ENCODE results near the gene PLB1. TPM values are rescaled to one million over a fixed set of nuclear protein-coding genes. Genes with fewer than 3 reads are reported as not detected.
"Not testable (repeated sequence)": the region's sequence is repeated elsewhere in the genome, so short reads cannot be mapped to it uniquely, and the experiment has no call there.

Gene PLB1
- polyA plus RNA-seq, 1 donor: 3.2 TPM

DNA sequence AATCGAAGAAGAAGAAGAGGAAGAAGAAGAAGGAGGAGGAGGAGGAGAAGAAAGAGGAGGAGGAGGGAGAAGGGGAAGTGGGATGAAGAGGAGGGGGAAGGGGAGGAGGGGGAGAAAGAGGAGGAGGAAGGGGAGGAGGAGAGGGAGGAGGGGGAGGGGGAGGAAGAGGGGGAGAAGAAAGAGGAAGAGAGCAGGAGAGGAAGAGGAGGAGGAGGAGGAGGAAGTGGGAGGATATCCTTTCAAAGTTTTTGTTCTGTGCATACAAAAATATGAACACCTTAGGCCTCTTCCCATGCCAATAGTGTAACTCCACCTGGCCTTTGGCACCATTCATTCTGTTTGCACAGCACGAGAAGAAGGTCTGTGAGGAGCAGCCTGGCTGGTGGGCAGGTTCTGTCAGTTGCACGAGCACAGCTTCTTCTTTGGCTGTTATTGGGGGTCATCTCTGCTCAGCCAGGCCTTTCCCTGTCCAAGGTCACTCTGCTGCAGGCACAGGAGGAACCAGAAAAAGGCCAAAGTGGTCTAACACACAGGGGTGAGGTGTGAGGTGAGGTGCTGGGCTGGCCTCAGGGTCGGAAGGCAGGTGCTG is 25.8 kb upstream of the PLB1 start:
- WGBS (ENCODE audit: insufficient coverage, low lambda C conversion rate): 82% methylated on average over 1 of the region's 4 CpGs
- no peaks in the 10 kb centered on the region for H3K9me3 ChIP-seq (ENCODE audit: control insufficient read depth, low read depth, low read length)
- H3K27me3 ChIP-seq (ENCODE audit: control insufficient read depth, insufficient read depth, low read length): no peaks in the 10 kb centered on the region
- H3K4me3 ChIP-seq (ENCODE audit: low read length): no peak overlapping the region
- peak in 1 of 2 donors; percentile 69 for DNase-seq
- H3K36me3 ChIP-seq (ENCODE audit: control insufficient read depth, insufficient read depth, low read length): no peaks in the 10 kb centered on the region
- peaks cover 18% of the 10 kb centered on the region for H3K4me1 ChIP-seq (ENCODE audit: control insufficient read depth, insufficient read depth, low read length)
- peak overlapping the region; percentile 47 for H3K27ac ChIP-seq (ENCODE audit: low read length)

DNA sequence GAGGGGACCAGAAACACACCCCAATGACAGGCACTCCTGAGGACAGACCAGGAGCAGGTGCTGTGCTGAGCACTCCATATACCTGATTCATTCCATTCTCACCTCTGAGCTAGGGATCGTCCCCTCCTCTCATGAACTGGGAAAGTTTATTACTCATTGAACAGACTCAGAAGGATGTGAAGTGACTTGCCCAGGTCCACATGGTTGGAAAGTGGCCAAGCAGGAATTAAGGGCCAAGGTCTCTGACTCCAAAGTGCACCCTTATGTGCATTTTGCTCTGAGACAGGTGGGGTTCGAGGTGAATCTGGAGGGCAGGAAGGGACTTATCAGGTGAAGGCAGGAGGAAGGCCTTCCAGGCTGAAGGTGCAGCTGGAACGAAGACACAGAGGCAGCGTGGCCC is 25.1 kb upstream of the PLB1 start:
- WGBS (ENCODE audit: insufficient coverage, low lambda C conversion rate): no CpG with 5 or more reads among the region's 4 CpGs
- Histone ChIP-seq H3K36me3 (ENCODE audit: control insufficient read depth, insufficient read depth, low read length) (no peaks in the 10 kb centered on the region), H3K4me3 (ENCODE audit: low read length) (no peak overlapping the region), H3K4me1 (ENCODE audit: control insufficient read depth, insufficient read depth, low read length) (peaks cover 16% of the 10 kb centered on the region), H3K27me3 (ENCODE audit: control insufficient read depth, insufficient read depth, low read length) (no peaks in the 10 kb centered on the region), H3K9me3 (ENCODE audit: control insufficient read depth, low read depth, low read length) (no peaks in the 10 kb centered on the region), H3K27ac (ENCODE audit: low read length) (peak overlapping the region; percentile 47)
- peak; percentile 84 to 95 for DNase-seq

DNA sequence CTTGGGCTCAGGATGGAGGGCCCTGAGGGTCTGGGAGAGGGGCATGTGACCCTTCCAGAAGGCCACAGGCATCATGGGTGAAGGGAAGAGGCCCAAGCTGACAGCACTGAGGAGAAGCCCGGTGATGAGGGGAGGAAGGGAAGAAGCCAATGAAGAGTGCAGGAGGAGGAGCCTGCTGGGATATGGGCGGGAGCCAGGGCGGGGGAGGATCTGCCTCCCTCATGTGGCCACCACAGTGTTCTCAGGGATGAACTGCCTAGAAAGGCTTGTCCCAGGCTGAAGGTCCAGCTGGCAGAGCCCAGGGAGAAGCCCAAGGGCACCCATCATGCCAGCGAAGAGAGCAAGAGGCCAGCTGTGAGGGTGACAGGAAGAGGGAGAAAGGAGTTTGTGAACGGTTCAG is 24.6 kb upstream of the PLB1 start:
- WGBS (ENCODE audit: insufficient coverage, low lambda C conversion rate): 14% methylated on average over 1 of the region's 5 CpGs
- no peaks in the 10 kb centered on the region for H3K36me3 ChIP-seq (ENCODE audit: control insufficient read depth, insufficient read depth, low read length)
- DNase-seq: no peak
- no peak overlapping the region for H3K4me3 ChIP-seq (ENCODE audit: low read length)
- peaks cover 16% of the 10 kb centered on the region for H3K4me1 ChIP-seq (ENCODE audit: control insufficient read depth, insufficient read depth, low read length)
- peak overlapping the region; percentile 47 for H3K27ac ChIP-seq (ENCODE audit: low read length)
- no peaks in the 10 kb centered on the region for H3K9me3 ChIP-seq (ENCODE audit: control insufficient read depth, low read depth, low read length)
- H3K27me3 ChIP-seq (ENCODE audit: control insufficient read depth, insufficient read depth, low read length): no peaks in the 10 kb centered on the region

DNA sequence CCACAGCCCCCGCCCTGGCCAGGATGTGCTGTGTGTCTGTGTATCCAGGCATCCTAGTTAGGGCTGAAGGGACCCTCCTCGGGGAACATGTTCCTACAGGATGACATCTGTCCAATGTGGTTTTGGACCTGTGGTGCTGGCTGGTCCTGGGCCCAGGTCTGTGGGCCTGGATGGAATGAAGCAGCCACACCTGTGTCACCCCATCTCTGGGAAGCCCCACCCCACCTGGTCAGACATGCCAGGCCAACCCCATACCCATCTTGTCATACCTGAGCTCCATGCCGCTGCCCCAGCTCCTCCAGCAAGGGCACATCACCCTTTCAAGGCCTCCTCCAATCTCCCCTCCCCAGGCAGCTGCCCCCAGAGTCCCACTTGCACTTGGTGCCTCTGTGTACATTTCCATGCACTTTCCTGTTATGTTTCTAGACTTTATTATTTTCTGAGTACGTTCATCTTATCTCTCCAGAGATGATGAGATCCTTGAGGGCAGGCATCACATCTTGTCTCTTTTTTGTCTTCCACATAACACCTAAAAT is 24.1 kb upstream of the PLB1 start:
- DNase-seq: no peak
- Histone ChIP-seq H3K9me3 (ENCODE audit: control insufficient read depth, low read depth, low read length) (no peaks in the 10 kb centered on the region), H3K4me3 (ENCODE audit: low read length) (no peak overlapping the region), H3K36me3 (ENCODE audit: control insufficient read depth, insufficient read depth, low read length) (no peaks in the 10 kb centered on the region), H3K27ac (ENCODE audit: low read length) (no peak overlapping the region), H3K27me3 (ENCODE audit: control insufficient read depth, insufficient read depth, low read length) (no peaks in the 10 kb centered on the region), H3K4me1 (ENCODE audit: control insufficient read depth, insufficient read depth, low read length) (peaks cover 16% of the 10 kb centered on the region)
- WGBS (ENCODE audit: insufficient coverage, low lambda C conversion rate): no CpG with 5 or more reads among the region's 4 CpGs

DNA sequence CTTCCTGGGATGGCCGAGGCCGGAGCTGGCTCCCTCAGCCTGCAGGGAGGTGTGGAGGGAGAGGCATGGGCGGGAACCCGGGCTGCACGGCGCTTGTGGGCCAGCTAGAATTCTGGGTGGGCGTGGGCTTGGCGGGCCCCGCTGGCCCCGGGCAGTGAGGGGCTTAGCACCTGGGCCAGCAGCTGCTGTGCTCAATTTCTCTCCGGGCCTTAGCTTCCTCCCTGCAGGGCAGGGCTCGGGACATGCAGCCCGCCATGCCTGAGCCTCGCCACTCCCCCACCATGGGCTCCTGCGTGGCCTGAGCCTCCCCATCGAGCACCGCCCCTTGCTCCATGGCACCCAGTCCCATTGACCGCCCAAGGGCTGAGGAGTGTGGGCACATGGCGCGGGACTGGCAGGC is 23.2 kb upstream of the PLB1 start:
- peaks cover 16% of the 10 kb centered on the region for H3K4me1 ChIP-seq (ENCODE audit: control insufficient read depth, insufficient read depth, low read length)
- H3K36me3 ChIP-seq (ENCODE audit: control insufficient read depth, insufficient read depth, low read length); H3K27me3 ChIP-seq (ENCODE audit: control insufficient read depth, insufficient read depth, low read length); DNase-seq; H3K9me3 ChIP-seq (ENCODE audit: control insufficient read depth, low read depth, low read length); H3K4me3 ChIP-seq (ENCODE audit: low read length); H3K27ac ChIP-seq (ENCODE audit: low read length): not testable (repeated sequence)
- no CpG with 5 or more reads among the region's 20 CpGs for WGBS (ENCODE audit: insufficient coverage, low lambda C conversion rate)

DNA sequence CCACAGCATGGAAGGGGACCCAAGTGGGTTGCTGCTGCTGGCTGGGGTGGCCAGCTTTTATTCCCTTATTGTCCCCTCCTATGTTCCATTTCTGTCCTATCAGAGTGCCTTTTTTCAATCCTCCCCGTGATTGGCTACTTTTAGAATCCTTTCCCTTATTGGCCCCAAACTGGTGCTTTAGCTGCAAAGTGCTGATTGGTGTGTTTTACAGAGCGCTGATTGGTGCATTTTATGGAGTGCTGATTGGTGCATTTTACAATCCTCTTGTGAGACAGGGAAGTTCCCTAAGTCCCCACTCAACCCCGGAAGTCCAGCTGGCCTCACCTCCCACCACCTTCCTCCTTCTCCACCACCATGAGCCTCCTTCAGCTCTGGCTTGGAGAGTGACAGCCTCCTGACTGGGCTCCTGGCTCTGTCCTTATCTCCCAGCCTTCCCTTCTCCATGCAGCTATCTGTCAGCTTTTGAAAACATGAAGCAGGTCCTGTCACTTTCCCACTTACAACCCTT is 20.7 kb upstream of the PLB1 start:
- DNase-seq: no peak
- H3K4me1 ChIP-seq (ENCODE audit: control insufficient read depth, insufficient read depth, low read length): peaks cover 15% of the 10 kb centered on the region
- no peak overlapping the region for H3K4me3 ChIP-seq (ENCODE audit: low read length)
- H3K27me3 ChIP-seq (ENCODE audit: control insufficient read depth, insufficient read depth, low read length): no peaks in the 10 kb centered on the region
- no peaks in the 10 kb centered on the region for H3K36me3 ChIP-seq (ENCODE audit: control insufficient read depth, insufficient read depth, low read length)
- whole genome bisulfite sequencing (ENCODE audit: insufficient coverage, low lambda C conversion rate): no CpG with 5 or more reads among the region's 3 CpGs
- H3K9me3 ChIP-seq (ENCODE audit: control insufficient read depth, low read depth, low read length): no peaks in the 10 kb centered on the region
- no peak overlapping the region for H3K27ac ChIP-seq (ENCODE audit: low read length)

DNA sequence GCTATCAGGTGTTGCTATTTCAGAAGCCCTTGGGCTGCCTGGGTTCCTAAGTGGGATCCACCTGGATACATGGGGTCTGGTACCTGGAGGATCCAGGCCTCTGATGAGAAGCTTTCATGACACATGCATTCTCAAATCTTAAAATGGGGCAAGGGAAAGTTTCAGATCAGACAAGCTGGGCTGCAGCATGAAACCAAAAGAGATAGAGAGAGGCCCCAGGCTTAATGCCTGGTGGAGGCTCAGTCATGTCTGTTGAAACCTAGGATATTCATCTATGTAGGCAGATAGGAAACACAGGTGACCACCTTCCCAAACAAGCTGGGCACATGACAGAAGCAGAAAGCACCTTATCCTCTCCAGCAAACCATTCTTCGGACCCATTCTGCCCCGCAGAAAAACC is 18.8 kb upstream of the PLB1 start:
- no peak for DNase-seq

DNA sequence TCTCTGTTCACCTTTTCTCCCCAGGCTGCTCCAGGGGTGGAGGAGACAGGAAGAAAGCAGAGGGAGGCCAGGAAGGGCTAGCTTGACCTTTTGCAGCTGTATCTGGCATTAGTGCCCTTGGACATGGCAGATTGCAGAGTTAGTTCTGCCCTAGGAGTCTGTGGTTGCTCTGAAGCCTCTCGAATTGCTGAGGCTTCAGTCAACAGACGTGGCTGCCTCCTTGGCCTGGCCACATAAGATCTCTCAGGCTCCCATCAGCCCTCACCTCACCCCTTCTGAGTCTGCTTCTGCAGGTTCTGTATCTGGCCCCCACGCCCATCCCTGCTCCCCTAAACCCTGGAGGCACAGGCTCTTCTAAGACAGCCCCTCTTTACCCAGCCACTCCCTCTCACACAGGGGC is 18.2 kb upstream of the PLB1 start:
- no peaks in the 10 kb centered on the region for H3K27me3 ChIP-seq (ENCODE audit: control insufficient read depth, insufficient read depth, low read length)
- no peak for DNase-seq
- H3K27ac ChIP-seq (ENCODE audit: low read length): no peak overlapping the region
- WGBS (ENCODE audit: insufficient coverage, low lambda C conversion rate): no CpG with 5 or more reads among the region's 3 CpGs
- no peaks in the 10 kb centered on the region for H3K4me1 ChIP-seq (ENCODE audit: control insufficient read depth, insufficient read depth, low read length)
- H3K36me3 ChIP-seq (ENCODE audit: control insufficient read depth, insufficient read depth, low read length): no peaks in the 10 kb centered on the region
- H3K4me3 ChIP-seq (ENCODE audit: low read length): no peak overlapping the region
- H3K9me3 ChIP-seq (ENCODE audit: control insufficient read depth, low read depth, low read length): no peaks in the 10 kb centered on the region

More for the DNA sequence above, 18.8 kb upstream of the PLB1 start:
- 100% methylated on average over 2 of the region's 2 CpGs for WGBS (ENCODE audit: insufficient coverage, low lambda C conversion rate)
- H3K36me3 ChIP-seq (ENCODE audit: control insufficient read depth, insufficient read depth, low read length): no peaks in the 10 kb centered on the region
- H3K9me3 ChIP-seq (ENCODE audit: control insufficient read depth, low read depth, low read length): no peaks in the 10 kb centered on the region
- H3K27me3 ChIP-seq (ENCODE audit: control insufficient read depth, insufficient read depth, low read length): no peaks in the 10 kb centered on the region
- no peaks in the 10 kb centered on the region for H3K4me1 ChIP-seq (ENCODE audit: control insufficient read depth, insufficient read depth, low read length)
- H3K27ac ChIP-seq (ENCODE audit: low read length): no peak overlapping the region
- no peak overlapping the region for H3K4me3 ChIP-seq (ENCODE audit: low read length)

DNA sequence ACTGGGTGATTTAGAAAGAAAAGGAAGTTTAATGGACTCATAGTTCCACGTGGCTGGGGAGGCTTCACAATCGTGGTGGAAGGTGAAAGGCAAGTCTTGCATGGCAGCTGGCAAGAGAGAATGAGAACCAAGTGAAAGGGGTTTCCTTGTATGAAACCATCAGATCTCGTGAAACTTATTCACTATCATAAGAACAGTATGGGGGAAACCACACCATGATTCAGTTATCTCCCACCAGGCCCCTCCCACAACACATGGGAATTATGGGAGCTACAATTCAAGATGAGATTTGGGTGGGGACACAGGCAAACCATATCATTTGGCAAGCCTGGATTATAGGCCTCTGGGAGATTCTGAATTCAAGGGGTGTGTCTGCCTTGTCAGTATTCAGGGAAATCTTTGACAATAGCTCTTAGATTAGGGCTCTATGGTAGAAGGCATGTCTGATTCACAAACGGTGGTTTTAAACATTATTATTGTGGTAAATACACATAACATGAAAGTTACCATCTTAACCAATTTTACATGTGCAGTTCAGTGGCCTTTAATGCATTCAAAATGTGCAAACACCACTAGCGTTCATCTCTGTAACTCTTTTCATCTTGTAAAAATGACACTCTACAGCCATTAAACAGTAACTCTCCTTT is 15.3 kb upstream of the PLB1 start:
- Histone ChIP-seq H3K4me1 (ENCODE audit: control insufficient read depth, insufficient read depth, low read length) (no peaks in the 10 kb centered on the region), H3K36me3 (ENCODE audit: control insufficient read depth, insufficient read depth, low read length) (no peaks in the 10 kb centered on the region), H3K4me3 (ENCODE audit: low read length) (no peak overlapping the region), H3K27me3 (ENCODE audit: control insufficient read depth, insufficient read depth, low read length) (no peaks in the 10 kb centered on the region), H3K9me3 (ENCODE audit: control insufficient read depth, low read depth, low read length) (no peaks in the 10 kb centered on the region), H3K27ac (ENCODE audit: low read length) (no peak overlapping the region)
- WGBS (ENCODE audit: insufficient coverage, low lambda C conversion rate): 83% methylated on average over 1 of the region's 5 CpGs
- no peak for DNase-seq

DNA sequence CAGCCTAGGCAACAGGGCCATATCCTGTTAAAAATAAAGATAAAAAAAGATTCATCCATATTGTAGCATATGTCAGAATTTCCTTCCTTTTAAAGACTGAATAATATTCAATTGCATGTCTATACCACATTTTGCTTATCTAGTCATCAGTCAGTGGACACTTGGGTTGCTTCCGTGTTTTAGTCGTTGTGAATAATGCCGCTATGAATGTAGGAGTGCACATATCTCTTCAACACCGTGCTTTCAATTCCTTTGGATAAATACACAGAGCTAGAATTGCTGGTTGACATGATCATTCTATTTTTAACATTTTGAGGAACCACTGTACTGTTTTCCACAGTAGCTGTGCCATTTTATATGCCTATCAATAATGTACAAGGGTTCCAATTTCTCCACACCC is 14.0 kb upstream of the PLB1 start:
- no peak for DNase-seq
- no peaks in the 10 kb centered on the region for H3K4me1 ChIP-seq (ENCODE audit: control insufficient read depth, insufficient read depth, low read length)
- no peak overlapping the region for H3K4me3 ChIP-seq (ENCODE audit: low read length)
- no peak overlapping the region for H3K27ac ChIP-seq (ENCODE audit: low read length)
- no peaks in the 10 kb centered on the region for H3K27me3 ChIP-seq (ENCODE audit: control insufficient read depth, insufficient read depth, low read length)
- H3K36me3 ChIP-seq (ENCODE audit: control insufficient read depth, insufficient read depth, low read length): no peaks in the 10 kb centered on the region
- no peaks in the 10 kb centered on the region for H3K9me3 ChIP-seq (ENCODE audit: control insufficient read depth, low read depth, low read length)
- WGBS (ENCODE audit: insufficient coverage, low lambda C conversion rate): 67% methylated on average over 3 of the region's 4 CpGs

All from large intestine (tissue), 3 donors.